Activated CD8-positive, alpha-beta memory T cell treated with anti-CD3 and anti-CD28 coated beads for 1 hour (primary cell): ENCODE results near the gene GPC6.

Source experiments
- DNase-seq, 2 donors: peaks; one replicate each; pipeline ENCODE4 v3.0.0-alpha.2; 2020; ENCODE audit warnings: low read depth in 1 of 2; ENCODE audit errors: extremely low read depth in 1 of 2

The GPC6 gene

DNA sequence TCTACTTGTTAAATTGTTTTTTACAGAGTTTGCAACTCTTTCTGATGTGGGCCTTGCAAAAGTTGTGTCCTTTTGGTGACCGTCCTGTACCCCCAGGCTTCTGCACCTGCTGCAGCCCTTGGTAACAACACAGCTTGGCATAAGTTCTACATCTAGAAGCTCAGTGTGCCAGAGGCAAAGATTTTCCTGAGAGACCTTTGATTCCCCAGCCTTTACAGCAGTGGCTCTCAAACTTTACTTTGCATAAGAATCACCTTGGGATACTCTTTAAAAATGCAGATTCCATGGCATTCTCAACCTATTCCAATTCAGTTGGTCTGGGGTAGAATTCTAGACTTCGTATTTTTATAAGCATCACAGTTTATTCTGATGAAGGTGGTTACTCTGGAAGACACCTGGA is 991.9 kb downstream of the GPC6 start:
- DNase-seq = no peak

DNA sequence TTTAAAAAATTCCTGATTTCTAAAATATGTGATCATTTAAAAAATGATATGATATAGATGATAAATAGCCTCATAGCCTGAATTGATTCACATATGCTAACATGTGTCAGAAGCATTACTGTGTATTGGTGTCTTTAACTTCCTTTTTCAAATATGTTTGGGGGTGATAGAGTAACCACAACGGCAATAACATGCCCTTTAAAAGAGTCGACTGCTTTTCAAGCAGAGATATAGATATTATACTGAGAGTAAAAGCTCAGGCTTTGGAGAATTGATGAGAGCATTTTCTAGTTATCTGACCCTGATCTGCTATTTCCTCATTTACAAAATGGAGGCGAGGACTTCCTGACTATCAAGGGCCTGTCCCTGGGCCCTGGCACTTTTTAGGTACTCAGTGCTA is 992.3 kb downstream of the GPC6 start:
- no peak for DNase-seq

DNA sequence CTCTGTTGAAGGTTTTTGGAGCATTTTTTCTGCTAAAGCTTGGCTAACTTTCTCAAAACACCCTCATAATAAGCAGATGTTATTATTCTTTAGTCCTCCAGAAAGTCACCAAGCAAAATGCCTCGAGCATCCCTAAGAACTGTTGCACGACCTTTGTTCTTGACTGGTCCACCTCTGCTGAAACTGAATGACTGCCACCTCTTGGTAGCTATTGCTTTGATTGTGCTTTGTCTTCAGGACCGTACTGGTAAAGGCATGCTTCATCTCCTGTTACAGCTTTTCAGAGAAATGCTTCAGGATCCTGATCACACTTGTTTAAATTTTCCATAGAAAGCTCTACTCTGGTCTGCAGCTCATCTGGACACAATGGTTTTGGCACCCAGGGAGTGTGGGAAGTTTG is 998.1 kb downstream of the GPC6 start:
- no peak for DNase-seq

DNA sequence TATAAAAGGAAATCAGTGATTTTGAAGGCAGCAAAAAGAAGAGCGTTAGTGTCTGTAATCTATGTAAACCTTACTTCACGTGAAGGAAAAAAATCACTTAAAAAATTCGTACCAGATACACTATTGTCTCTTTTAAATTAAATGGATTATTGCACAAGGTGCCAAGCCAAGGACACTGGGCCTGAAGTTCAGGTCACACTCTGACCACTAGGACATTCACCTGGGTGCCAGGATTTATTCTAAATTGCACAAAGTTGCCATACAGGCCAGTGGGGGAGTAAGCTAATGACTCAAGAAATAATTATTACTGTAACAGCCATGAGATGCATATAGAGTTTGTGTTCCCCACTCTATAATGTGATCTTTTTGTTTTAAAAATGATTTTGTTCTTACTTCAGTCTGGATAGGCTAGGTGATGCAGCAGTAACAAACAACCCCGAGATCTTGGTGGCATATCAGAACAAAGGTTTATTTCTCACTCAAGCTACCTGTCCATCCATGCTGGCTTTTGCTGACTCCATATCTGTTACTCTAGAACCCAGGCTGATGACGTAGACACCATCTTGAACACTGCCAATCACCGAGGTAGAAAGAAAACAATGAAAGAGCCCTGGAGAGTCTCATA is 1000.8 kb downstream of the GPC6 start:
- DNase-seq = no peak

DNA sequence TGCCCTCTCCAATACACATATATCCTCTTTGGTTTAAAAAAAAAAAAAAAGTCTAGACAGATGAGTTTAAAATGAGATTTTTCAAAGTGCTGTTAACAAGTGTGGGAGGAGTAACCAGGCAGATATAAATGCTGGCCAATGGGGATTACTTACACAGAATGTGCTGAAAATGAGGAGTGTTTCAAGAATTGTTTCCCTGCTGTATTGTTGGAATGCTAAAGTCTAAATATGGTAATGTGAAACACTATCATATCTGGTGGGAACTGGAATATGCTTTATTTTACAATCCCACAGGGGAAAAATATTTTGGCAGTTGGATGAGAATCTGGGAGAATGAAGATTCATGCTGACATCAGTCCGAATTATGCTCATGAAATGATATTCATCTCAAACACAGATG is 1002.2 kb downstream of the GPC6 start:
- DNase-seq = no peak

DNA sequence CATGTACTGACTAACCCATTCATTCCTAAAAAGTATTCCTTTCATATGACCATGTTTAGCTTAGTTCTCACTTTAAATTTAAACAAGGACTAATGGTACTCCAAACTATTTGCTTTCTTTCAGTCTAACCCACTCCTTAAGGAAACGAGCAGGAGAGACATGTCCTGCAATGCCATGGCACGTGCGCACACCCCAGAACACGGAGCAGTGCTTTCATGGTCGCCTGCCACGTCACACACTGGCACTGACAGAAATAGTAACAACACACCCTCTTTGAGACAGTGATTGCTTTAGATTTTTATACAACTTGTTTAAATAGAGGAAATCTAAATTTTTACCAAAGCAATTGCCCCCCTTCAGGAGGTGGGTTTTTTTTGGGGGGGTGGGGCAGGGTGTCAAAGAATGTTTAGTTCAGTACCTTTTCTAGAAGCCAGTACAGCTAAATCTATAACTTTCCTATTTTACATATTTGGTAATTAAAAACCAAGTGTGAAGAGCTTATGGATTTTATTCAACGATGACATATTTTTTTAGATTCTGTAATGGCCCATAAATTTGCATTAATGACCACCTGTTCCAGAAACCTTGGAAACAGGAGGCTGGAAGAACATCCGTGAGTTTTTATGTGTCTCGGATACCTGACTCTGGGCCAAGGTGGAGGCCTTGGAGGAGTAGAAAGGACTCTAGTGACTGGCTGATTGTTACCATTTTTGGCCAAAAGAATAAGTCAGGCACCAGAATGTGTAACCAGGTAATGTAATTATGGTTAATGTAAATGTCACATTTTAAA is 1005.7 kb downstream of the GPC6 start:
- DNase-seq = no peak

DNA sequence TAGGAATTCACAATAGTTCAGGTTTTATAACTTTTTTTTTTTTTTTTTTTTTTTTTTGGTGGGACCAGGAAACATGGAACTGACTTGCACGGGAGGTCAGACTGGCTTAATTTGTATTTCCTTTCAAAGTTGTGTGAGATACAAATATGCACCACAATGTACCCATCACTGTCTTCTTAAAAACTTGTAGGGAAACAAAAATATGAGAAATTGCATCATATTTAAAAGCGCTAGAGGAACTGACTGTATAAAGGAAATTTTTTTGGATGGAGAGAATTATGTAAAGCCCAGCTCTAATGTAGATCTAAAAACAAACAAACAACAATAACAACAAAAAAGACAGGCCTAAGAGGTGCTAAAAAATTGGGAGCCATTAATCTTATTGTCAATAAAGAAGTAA is 1006.3 kb downstream of the GPC6 start:
- no peak for DNase-seq

DNA sequence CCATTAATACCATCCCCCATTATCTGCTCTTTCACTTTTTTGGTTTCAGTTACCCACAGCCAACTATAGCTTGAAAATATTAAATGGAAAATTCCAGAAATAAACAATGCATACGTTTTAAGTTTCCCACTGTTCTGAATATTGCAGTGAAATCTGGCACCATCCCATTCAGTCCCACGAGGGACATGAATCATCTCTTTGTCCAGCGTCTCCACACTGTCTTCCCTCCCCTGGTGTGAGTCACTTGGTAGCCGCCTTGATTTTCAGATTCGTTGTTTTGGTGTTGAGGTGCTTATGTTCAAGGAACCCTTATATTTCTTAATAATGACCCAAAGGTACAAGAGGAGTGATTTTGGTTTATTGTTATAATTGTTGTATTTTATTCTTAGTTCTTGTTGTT is 1006.8 kb downstream of the GPC6 start:
- no peak for DNase-seq

DNA sequence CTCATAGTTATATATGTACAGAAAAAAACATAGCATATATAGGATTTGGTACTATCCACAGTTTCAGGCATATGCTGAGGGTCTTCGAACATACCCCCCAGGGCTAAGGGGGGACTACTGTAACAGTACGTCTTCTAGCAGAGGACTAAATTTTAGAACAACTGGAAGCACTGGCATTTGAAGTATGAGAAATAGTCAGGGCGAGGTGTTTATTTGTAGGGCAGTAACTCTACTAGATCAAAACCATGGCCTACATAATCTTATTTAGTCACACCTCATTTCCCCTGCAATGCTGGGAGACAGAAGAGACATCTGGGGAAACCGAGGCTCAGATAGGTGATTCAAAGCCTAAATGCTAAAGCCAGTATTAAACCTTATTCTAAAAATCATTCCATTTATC is 1007.2 kb downstream of the GPC6 start:
- no peak for DNase-seq

DNA sequence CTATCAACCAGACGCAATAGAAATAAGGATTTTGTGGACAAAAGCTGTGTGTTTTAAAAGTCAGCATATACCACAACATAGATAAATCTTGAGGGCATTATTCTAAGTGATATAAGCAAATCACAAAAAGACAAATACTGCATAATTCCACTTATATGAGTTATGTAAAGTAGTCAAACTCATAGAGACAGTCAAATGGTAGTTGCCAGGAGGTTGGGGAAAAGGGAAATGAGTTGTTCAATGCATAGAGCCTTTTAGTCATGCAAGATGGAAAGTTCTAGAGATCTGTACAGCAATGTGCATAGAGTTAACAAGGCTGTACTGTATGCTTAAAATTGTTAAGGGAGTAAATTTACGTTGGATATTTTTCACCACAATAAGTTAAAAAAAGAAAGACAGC is 1008.1 kb downstream of the GPC6 start:
- no peak for DNase-seq

DNA sequence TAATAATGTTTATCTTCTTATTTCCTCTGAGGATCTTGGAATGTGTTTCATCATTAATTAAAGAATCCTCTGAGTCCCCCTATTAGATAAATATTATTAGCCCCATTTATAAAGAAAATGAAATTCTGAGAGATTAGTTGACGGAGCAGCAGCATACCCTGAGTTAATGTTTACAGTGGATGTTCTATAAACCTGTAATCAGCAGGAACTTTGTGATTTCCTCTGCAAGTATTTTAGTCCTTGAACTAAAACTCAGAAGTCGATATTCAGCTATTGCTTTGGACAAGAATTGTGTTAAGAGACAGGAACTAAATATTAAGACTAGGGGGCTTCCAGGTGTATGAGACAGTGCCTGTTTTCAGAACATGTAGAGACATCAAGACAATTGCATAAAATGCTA is 1009.5 kb downstream of the GPC6 start:
- DNase-seq = no peak

DNA sequence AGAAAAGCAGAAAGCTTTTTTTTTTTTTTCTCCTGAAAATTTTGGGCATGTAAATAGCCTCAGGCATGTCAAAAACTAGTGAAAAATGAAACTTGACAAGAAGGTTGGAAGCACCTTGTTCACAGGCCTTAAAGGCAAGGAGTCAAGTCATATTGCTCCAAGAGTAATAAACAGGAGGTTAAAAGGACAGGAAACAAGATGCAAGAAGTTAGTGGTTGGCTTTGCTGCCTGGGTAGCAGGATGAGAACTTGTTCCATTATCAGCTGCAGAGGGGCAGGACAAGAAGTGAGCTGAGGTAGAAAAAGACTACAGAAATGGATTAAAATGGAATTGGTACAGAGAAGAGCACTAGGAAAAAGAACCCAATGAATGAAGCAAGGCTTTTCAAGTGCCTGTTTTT is 1010.3 kb downstream of the GPC6 start:
- DNase-seq = no peak

DNA sequence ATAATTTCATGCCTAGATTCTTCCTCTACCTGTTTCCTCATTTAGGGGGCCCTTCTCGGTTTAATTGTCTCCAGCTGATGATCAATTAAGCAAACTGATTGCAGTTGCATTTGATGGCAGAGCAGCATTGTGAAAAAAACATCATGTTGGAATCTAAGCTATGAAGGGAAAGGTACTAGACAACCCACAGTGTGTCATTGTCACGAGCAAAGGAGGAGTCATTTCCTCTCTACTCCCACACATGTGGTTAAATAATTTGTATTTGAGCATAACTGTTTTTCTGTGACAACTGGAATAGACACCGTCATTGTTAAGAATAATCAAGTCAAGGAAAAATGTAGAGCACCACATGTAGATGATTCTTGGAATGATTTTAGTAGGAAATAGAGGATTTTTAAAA is 1012.5 kb downstream of the GPC6 start:
- DNase-seq = no peak

DNA sequence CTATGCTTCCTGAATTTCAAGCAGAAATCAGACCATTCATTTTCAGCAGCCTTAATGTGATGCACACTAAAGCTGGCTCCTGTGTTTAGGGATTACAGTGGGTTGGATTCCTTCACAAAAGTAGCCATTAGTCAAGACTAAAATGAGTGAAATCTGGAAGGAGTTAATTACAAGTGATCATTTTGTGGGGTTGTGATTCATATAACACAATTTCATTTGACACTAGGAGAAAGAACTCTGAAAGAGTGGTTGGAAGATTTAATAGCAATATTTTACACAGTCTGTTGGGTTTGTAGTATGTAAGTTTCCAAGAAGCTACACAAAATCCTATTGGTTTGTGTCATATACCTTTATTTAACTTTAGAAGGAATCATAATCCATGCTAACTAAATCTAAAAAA is 1015.9 kb downstream of the GPC6 start:
- DNase-seq = no peak

DNA sequence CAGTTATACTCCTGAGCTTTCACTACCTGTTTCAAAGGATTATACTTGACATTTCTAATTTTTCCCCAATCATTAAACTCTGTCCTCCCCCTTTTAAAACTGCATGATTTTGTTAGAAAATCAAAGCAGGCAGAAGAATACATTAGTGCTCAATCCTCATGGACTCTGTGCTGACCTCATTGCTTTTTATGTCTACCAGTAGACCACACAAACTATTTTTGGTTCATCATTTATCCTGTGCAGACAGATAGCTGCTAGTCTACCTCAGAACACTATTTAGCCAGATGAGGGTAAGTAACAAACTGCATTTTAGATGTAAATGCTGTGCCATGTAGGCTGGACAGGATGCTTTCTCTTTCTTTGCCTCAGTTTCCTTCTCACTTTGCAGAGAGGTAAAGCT is 1016.9 kb downstream of the GPC6 start:
- no peak for DNase-seq

DNA sequence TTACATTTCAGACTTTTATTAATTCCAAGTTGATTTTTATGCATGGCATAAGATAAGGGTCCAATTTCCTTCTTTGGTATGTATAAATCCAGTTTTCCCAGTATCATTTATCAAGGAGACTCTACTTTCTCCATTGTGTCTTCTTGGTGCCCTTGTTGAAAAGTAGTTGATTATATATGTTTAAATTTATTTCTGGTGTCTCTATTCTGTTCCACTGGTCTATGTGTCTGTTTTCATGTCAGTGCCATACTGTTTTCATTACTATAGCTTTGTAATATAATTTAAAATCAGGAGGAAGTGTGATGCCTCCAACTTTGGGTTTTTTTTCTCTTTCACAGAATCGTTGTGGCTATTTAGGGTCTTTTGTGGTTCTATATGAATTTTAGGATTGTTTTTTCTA is 1019.9 kb downstream of the GPC6 start:
- no peak for DNase-seq

DNA sequence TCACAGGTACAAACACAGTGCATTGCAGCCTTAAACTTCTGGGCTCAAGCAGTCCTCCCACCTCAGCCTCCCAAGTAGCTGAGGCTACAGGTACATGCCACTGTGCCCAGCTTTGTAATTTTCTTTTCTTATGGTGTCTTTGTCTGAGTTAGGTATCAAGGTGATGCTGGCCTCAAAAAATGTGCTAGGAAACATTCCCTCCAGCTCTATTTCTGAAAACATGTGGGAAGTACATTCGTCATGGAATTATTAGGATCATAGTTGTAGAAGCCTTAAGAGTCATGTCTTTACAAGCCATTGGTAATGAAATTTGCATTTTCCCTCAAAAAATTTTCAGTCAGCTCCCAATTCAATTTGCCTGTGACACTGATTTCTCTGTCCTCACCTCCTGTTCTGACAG is 1021.3 kb downstream of the GPC6 start:
- no peak for DNase-seq

DNA sequence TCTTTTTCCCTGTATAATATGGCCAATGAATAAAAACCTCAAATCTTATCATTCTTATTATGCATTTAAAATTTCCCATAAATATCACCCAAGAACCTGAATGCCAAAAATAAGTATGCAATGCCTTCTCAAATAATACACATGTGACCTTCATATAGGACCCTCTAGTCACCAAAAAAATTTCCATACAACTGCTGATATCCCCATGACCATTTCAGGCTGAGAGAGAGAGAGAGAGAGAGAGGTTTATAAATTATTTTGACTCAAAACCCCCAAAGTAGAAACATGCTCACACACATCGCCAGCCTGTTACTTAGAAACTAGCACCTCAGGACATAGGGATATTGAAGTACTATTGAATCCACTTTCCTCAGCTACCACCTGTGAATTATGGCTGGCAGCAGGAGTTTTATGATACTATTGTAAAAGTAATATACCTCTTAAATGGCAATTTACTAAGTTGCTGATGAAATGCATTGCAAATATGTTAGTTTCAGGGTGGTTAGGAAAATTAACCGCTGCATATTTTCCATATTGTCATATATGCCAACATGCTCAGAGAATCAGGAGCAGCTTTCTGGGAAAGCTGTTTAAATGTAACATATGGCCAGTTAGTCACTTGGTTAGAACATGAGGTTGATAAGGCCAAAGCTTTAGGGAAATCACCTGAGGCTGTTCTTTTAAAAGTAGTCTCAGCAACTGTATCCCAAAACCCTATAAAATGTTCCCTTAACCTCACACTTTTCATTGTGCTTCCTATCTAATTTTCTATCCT is 1022.0 kb downstream of the GPC6 start:
- DNase-seq = no peak

DNA sequence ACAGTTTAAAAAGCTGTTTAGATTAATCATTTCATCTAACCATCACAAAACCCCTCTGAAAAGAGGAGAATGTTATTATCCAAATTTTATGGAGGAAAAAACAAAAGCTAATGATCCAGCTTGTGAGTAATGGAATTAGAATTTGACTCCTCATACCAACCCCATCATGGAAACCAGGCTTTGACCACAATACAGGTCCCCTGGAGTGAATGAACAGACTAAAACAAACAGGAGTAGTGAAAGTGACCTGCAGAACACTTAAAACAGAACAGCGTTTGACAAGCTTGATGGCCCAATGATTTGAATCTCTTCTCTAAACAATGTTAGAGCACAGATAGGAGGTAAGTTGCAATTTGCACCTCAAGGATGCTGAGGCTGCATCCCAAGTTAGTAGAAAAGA is 1022.9 kb downstream of the GPC6 start:
- no peak for DNase-seq

DNA sequence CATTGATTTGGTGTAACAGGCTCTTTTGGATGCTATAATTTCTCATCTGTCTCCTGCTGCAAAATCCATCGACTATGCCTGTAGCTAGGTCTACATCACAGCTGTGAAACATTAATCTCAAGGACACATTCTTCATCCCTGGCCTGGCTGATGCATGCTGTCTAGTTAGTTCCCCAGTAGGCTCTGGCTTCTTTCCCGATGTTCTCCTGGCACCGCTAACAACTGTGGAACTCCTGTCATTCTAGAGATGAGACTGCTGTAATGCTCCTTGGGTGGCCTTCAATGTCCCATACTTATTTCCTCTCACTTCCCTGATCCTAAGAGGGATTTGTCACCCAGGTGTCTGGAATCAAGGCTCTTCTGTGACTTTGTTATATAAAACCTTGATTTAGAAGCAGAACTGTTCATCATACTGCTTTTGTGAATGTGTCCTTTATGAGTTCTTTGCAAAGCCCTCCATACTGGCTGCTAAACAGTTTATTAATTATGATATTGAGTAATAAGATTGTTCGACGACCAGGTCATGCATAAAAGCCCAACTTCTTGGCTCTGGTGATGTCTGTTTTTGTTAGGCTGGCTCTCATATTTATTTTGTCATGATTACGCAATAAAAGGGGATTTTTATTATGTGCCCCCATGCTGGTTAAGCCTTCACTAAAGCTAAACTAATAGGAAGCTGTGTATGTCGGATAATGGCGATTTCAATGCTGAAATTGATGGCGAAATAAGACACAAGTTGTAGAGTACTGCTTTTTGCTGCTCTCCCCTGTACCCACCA is 1025.4 kb downstream of the GPC6 start:
- no peak for DNase-seq

DNA sequence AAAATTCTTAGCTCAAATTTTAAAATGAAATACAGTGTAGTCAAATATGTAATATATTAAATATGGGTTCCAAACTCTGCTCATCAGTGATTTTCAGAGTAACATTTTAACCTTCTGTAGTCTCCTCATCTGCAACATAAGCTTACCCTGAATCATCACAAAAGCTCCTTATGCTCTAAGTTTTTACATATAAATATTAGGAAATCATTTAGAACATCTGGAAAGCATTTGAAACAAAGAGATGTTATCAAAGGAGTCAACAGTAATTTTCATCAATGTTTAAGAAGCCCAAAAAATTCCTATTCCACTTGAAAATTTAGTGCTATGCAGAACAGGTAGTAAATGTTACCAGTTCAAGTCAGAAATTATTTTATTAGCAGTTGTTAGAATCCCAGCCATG is 1028.1 kb downstream of the GPC6 start:
- DNase-seq = no peak
